OCI-LY7 (cell line): ENCODE measurements around the gene BASP1. TPM values are rescaled to one million over a fixed set of nuclear protein-coding genes. Genes with fewer than 3 reads are reported as not detected.

Experiments used
- BruUV-seq: library from RNA; stranded (reverse); fragments of 400-500 nt; replicated peaks from 2 replicates; lab custom pipeline; 2021; lab: Mats Ljungman, UMichigan
- CTCF ChIA-PET: fragments of 300-600 bp; sonication (Branson Sonifier 250); formaldehyde crosslinking; loops from one replicate; lab custom pipeline; 2022; ENCODE audit warnings: antibody characterized with exemption; ENCODE audit not compliant: unreplicated experiment; lab: Charles Lee
- POLR2A ChIA-PET: fragments of 300-600 bp; sonication (Branson Sonifier 250); formaldehyde crosslinking; loops from one replicate; lab custom pipeline; 2022; ENCODE audit warnings: antibody characterized with exemption; lab: Charles Lee
- DNase-seq: peaks from one replicate; pipeline ENCODE4 v3.0.0-alpha.2; 2015; ENCODE audit warnings: low spot score
- H2AFZ ChIP-seq: fragments of 200-600 bp; sonication (generic), shearing (Covaris generic); 2 replicates; pipeline ENCODE4 v1.6.1; 2014; ENCODE audit warnings: mild to moderate bottlenecking, antibody characterized with exemption, low read length, moderate library complexity
- H3K27ac ChIP-seq: fragments of 200-600 bp; sonication (generic); 2 replicates; pipeline ENCODE4 v1.5.1; 2014; ENCODE audit warnings: mixed run types, low read depth, mild to moderate bottlenecking, moderate library complexity, low read length, inconsistent platforms; ENCODE audit not compliant: poor library complexity, severe bottlenecking
- H3K36me3 ChIP-seq: fragments of 200-600 bp; sonication (generic); 2 replicates; pipeline ENCODE4 v1.6.1; 2014; ENCODE audit warnings: mild to moderate bottlenecking, antibody characterized with exemption, low read length, moderate library complexity, mixed read lengths; ENCODE audit not compliant: insufficient read depth
- H3K4me1 ChIP-seq: fragments of 200-600 bp; sonication (generic); 2 replicates; pipeline ENCODE4 v1.5.1; 2014; ENCODE audit warnings: mild to moderate bottlenecking, low read length; ENCODE audit not compliant: insufficient read depth, poor library complexity, severe bottlenecking
- H3K4me2 ChIP-seq: fragments of 200-600 bp; sonication (generic); 2 replicates; pipeline ENCODE4 v1.6.1; 2014; ENCODE audit warnings: mild to moderate bottlenecking, low read length
- H3K4me3 ChIP-seq: fragments of 200-600 bp; sonication (generic); 2 replicates; pipeline ENCODE4 v1.5.1; 2014; ENCODE audit warnings: mild to moderate bottlenecking, low read depth, low read length; ENCODE audit not compliant: poor library complexity, severe bottlenecking
- H3K79me2 ChIP-seq: fragments of 200-600 bp; sonication (generic); 2 replicates; pipeline ENCODE4 v1.6.1; 2016; ENCODE audit warnings: low read depth, mild to moderate bottlenecking, low read length, moderate library complexity, mixed read lengths; ENCODE audit not compliant: insufficient read depth
- H3K9me2 ChIP-seq: fragments of 200-600 bp; sonication (generic); 2 replicates; pipeline ENCODE4 v1.6.1; 2016; ENCODE audit warnings: mild to moderate bottlenecking, low read length, mixed read lengths; ENCODE audit not compliant: insufficient read depth
- H3K9me3 ChIP-seq: fragments of 200-600 bp; sonication (generic); 2 replicates; pipeline ENCODE4 v1.6.1; 2014; ENCODE audit warnings: mild to moderate bottlenecking, mixed run types, low read length, mixed read lengths
- H4K20me1 ChIP-seq: fragments of 200-600 bp; sonication (generic); 2 replicates; pipeline ENCODE4 v1.6.1; 2014; ENCODE audit warnings: mild to moderate bottlenecking, antibody characterized with exemption, low read length, moderate library complexity, mixed read lengths; ENCODE audit not compliant: insufficient read depth
- EZH2phosphoT487 ChIP-seq: fragments of 200-600 bp; sonication (generic); IDR thresholded peaks from 2 replicates; pipeline ENCODE4 v1.6.1; 2018; ENCODE audit warnings: low read depth, borderline replicate concordance, mild to moderate bottlenecking, mixed run types, antibody characterized with exemption, low read length, moderate library complexity, mixed read lengths
- intact Hi-C: fragments of 100-400 bp; cut with micrococcal nuclease; formaldehyde crosslinking; loops from one replicate; pipeline ENCODE4 v1.10.0; 2022; ENCODE audit not compliant: unreplicated experiment
- total RNA-seq, 2 experiments: library from RNA; depleted of rRNA in 1 of 2; stranded (reverse); fragments of >200 nt in 1 of 2; shearing (Covaris generic) in 1 of 2; gene quantifications; 2 replicates each; pipeline ENCODE4 v1.2.3, GENCODE V29; 2014 to 2022
- TF ChIP-seq, protein P1 (sequence below): fragments of 200-600 bp; sonication (generic); conservative IDR thresholded peaks from 2 replicates; pipeline ENCODE4 v1.5.1; 2014; ENCODE audit warnings: mild to moderate bottlenecking, antibody characterized with exemption, low read length, moderate library complexity, mixed read lengths

BASP1 gene
- total RNA-seq, 2 experiments from 2014 or later = 23.4 to 64.8 TPM

DNA sequence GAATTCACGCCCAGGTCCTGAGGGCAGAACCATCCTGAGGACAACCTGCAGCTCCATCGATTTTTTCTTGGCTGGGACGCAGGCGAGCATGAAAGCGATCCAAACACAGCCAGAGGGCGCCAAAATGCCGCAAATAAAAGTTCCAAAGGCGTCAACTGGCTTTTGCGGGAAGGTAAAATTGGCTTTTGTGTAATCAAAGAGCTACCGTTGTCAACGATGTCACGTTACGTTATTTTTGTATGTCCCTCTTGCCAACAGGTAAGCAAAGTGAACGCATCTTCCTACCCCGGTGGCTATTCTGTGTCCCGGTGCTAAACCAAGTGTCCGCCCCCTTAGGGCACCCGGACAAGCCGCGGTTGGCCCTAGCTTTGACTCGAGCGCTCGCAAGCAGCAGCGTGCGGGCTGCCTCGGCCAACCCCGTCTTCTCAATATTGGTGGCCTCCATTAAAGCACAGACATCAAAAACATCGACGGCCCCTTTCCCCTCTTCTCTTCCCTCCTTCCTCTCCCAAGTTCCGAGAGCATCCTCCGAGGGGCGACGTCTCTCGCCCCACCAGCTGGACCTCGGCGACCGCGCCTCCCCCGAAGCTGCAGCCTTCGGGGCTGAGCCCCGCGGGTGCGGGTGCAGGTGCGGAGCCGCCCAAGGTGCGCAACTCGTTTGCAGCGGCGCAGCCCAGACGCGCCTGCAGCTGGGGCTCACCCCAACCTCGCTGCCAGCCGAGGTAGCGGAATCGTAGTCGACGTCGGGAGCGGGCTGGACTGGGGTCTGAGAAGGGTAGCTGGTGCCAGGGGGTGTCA lies 1.1 kb upstream of the BASP1 start:
- ChIA-PET POLR2A (interaction anchor here (0.5 to 2.1 kb wide), 13 partner anchors 8 to 1052 kb away, joined by 3 to 9 read pairs (median 3); no protein-coding TSS in a partner anchor), CTCF (interaction anchor here (1.0 to 1.5 kb wide), 3 partner anchors 166 to 1090 kb away, joined by 3 to 4 read pairs (median 3); no protein-coding TSS in a partner anchor)
- peaks cover 33% of the 10 kb centered on the region for H3K79me2 ChIP-seq
- H3K27ac ChIP-seq = peak overlapping the region; percentile 67
- DNase-seq = peak; percentile 91
- no TSS peak for BruUV-seq
- peak overlapping the region; percentile 85 for H3K4me2 ChIP-seq
- peaks cover 58% of the 10 kb centered on the region for H3K4me1 ChIP-seq
- H3K9me3 ChIP-seq = no peaks in the 10 kb centered on the region
- H2AFZ ChIP-seq = peak overlapping the region; percentile 57
- H3K36me3 ChIP-seq = peaks cover 15% of the 10 kb centered on the region; the same call in 1 of the 2 replicates
- TF ChIP-seq, protein P1, sequence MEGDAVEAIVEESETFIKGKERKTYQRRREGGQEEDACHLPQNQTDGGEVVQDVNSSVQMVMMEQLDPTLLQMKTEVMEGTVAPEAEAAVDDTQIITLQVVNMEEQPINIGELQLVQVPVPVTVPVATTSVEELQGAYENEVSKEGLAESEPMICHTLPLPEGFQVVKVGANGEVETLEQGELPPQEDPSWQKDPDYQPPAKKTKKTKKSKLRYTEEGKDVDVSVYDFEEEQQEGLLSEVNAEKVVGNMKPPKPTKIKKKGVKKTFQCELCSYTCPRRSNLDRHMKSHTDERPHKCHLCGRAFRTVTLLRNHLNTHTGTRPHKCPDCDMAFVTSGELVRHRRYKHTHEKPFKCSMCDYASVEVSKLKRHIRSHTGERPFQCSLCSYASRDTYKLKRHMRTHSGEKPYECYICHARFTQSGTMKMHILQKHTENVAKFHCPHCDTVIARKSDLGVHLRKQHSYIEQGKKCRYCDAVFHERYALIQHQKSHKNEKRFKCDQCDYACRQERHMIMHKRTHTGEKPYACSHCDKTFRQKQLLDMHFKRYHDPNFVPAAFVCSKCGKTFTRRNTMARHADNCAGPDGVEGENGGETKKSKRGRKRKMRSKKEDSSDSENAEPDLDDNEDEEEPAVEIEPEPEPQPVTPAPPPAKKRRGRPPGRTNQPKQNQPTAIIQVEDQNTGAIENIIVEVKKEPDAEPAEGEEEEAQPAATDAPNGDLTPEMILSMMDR = peak; percentile 91
- TF ChIP-seq EZH2phosphoT487 = no peak
- H3K4me3 ChIP-seq = peak overlapping the region; percentile 96
- intact Hi-C loops = loop anchor here (1.0 to 10.0 kb wide), 6 partner anchors 51 to 1089 kb away; no protein-coding TSS in a partner anchor
- H3K9me2 ChIP-seq = no peaks in the 10 kb centered on the region
- H4K20me1 ChIP-seq = peaks cover 24% of the 10 kb centered on the region

DNA sequence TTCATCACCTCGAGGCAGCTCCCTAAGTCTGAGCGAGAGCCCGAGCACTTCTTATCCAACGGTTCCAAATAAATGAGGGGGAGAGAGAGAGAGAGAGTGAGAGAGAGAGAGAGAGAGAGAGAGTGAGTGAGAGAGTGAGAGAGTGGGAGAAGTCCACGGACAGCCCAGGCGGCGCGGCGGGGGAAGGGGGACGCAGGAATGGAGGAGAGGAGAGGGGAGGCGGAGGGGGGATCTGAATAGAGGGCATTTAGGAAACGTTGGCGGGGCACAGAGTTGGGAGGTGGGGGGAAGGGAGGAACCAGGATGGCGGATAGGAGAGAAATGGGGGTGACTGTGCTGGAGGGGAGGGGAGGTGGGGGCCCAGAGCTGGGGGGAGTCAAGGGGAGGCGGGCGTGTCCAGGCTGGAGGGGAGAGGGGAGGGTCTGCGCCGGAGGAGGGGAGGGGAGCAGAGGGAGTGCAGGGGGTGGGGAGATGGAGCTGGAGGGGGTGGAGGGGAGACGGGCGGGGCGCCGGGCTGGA lies 398 bp upstream of the BASP1 start:
- peak; percentile 35 for DNase-seq
- TF ChIP-seq EZH2phosphoT487 = no peak
- TF ChIP-seq, protein P1 = no peak
- ChIA-PET POLR2A (interaction anchor here (0.5 to 2.1 kb wide), 10 partner anchors 9 to 1051 kb away, joined by 3 to 9 read pairs (median 3); no protein-coding TSS in a partner anchor), CTCF (no interaction called here)
- H3K36me3 ChIP-seq = peaks cover 15% of the 10 kb centered on the region; the same call in 1 of the 2 replicates
- H3K9me3 ChIP-seq = no peaks in the 10 kb centered on the region
- intact Hi-C loops = loop anchor here (1.0 to 10.0 kb wide), 6 partner anchors 50 to 1088 kb away; no protein-coding TSS in a partner anchor
- BruUV-seq = no TSS peak
- peak overlapping the region; percentile 85 for H3K4me2 ChIP-seq
- H2AFZ ChIP-seq = peak overlapping the region; percentile 57; the same call in 1 of the 2 replicates
- H4K20me1 ChIP-seq = peaks cover 31% of the 10 kb centered on the region
- H3K9me2 ChIP-seq = no peaks in the 10 kb centered on the region
- H3K79me2 ChIP-seq = peaks cover 39% of the 10 kb centered on the region
- H3K27ac ChIP-seq = peak overlapping the region; percentile 67
- H3K4me3 ChIP-seq = peak overlapping the region; percentile 96
- peaks cover 64% of the 10 kb centered on the region for H3K4me1 ChIP-seq
